Choroid plexus epithelial cell (primary cell): ENCODE results near the gene H6PD.

ENCODE experiments used
- DNase-seq: peaks from one replicate; pipeline ENCODE4 v3.0.0-alpha.2; 2010; ENCODE audit warnings: low read depth
- H3K4me3 ChIP-seq: 2 replicates; pipeline ENCODE4 v1.5.1; 2011; ENCODE audit warnings: low read depth, mild to moderate bottlenecking, control low read depth, low read length, moderate library complexity
- TF ChIP-seq, protein P1 (sequence below): conservative IDR thresholded peaks from 2 replicates; pipeline ENCODE4 v1.5.1; 2011; ENCODE audit warnings: low read depth, mild to moderate bottlenecking, control low read depth, inconsistent platforms, low read length, moderate library complexity

Gene H6PD

DNA sequence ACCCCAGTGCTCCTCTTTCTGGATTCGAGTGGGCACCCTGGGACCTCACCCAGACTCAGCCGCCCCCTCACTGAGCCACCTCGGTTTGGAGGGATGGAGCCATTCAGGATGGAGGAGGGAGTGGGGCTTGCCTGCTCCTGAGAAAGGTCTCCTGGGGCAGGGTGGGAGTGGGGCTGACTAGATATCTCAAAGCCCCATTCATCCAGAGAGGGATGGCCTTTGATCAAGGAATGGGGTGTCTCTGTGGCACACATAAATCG lies 48.1 kb downstream of the H6PD start:
- no peak for DNase-seq
- TF ChIP-seq, protein P1, sequence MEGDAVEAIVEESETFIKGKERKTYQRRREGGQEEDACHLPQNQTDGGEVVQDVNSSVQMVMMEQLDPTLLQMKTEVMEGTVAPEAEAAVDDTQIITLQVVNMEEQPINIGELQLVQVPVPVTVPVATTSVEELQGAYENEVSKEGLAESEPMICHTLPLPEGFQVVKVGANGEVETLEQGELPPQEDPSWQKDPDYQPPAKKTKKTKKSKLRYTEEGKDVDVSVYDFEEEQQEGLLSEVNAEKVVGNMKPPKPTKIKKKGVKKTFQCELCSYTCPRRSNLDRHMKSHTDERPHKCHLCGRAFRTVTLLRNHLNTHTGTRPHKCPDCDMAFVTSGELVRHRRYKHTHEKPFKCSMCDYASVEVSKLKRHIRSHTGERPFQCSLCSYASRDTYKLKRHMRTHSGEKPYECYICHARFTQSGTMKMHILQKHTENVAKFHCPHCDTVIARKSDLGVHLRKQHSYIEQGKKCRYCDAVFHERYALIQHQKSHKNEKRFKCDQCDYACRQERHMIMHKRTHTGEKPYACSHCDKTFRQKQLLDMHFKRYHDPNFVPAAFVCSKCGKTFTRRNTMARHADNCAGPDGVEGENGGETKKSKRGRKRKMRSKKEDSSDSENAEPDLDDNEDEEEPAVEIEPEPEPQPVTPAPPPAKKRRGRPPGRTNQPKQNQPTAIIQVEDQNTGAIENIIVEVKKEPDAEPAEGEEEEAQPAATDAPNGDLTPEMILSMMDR: no peak
- H3K4me3 ChIP-seq: no peak overlapping the region

DNA sequence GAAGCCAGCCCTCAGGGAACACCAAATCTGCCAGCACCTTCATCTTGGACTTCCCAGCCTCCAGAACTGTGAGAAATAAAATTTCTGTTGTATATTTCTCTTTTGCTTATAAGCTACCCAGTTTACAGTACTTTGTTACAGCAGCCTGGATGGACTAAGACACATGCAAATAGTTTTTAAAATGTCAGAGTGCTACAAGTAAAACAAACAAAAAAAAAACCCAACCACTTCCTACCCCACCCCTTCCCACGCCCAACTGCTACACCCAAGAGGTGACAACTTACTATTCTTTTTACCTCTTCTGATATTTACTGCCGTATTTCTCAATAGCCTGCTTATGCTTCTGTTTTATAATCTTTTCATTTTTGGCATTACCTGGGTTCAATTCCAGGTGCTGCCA lies 49.5 kb downstream of the H6PD start:
- TF ChIP-seq, protein P1: no peak
- no peak for DNase-seq
- H3K4me3 ChIP-seq: no peak overlapping the region

- no peak overlapping the region for H3K4me3 ChIP-seq
- DNase-seq: no peak
- TF ChIP-seq, protein P1: no peak
Measured at GRCh38 chr1:9286556-9286955, 52.0 kb downstream of the H6PD start.

- peak; percentile 80 for DNase-seq
- TF ChIP-seq, protein P1: peak; percentile 95
Measured at GRCh38 chr1:9289090-9289534, 54.5 kb downstream of the H6PD start.

DNA sequence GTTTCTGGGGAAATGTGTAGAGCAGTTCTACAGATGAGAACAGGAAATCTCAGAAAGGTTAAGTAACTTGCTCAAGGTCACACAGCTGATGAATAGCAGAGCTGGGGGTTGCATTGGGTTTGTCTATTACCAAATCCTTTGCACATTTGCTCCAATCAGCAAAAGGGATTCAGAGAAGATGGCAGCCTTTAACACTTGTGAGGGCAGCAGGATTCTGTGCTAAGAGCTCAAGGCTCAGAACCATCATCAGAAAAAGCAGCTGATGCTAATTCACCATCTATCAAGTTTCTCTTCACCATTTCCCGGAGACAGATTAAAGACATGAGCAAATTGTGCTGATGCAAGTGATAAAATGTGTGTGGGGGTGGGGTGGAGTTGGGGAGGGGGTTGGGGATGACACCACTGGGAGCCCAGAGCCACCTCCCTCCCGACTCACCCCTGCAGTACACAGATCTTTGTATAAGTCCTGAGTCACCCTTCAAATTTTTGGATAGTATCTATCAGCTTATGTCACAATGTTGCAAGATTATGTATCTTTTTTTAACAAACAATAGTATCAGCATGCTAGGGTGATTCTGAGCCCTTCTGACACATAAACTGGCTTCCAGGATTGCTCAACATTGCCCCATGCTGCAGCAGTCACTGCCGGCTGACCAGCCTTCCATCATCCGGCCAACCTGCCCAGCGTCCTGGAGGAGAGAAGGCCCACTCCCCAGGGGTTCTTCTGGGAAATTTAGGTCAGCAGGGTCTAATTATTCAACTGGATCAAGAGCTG lies 55.3 kb downstream of the H6PD start:
- no peak overlapping the region for H3K4me3 ChIP-seq
- peak; percentile 78 for DNase-seq
- TF ChIP-seq, protein P1: no peak

More at GRCh38 chr1:9289090-9289534, 54.5 kb downstream of the H6PD start:
- no peak overlapping the region for H3K4me3 ChIP-seq

DNA sequence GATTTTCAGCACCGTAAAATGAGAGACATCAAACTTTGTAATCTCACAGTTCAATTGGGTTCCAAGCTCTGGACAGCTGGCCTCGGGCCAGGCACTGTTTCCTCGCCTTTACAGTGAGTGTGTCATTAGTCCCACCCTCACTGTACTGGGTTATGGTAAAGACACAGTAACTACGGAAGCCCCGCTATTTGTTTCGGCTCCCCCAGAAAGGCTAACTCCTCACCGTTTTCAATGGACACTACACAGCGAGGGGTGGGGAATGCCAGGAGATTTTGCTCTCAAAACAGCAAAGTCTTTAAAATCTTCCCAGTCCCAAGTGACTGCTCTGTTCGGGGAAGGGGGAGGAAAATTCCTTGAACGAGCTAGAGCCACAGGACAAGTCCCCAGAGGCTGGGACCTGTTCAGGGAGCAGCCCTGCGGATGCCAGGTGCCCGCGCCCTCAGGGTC lies 57.4 kb downstream of the H6PD start:
- DNase-seq: peak; percentile 71
- peak overlapping the region; percentile 73 for H3K4me3 ChIP-seq
- TF ChIP-seq, protein P1: no peak
